HT1080 (cell line): ENCODE data around the gene CCDC158. TPM values are rescaled to one million over a fixed set of nuclear protein-coding genes. Genes with fewer than 3 reads are reported as not detected.

Experiments
- small RNA-seq: library from RNA; depleted of rRNA; stranded (forward); fragments of <200 nt; gene quantifications from one replicate; pipeline ENCODE3, GENCODE V24; 2014
- total RNA-seq: library from RNA; depleted of rRNA; stranded (reverse); fragments of >200 nt; shearing (Covaris generic); gene quantifications from 2 replicates; pipeline ENCODE4 v1.2.3, GENCODE V29; 2014; rRNA removed

Gene CCDC158
- total RNA-seq, 1 experiment from 2014 or later, result not detected

Small RNA genes lying within 50 kb of the gene (small RNA-seq; reads per million reads assigned to genes)
- gene RF00278 (not detected), gene RNU6-1000P (not detected)

Other genes with a start within 250 kb of the CCDC158 start
- gene SCARB2, start 207.3 kb downstream of the CCDC158 start, total RNA-seq, result 76.0 and 79.0 TPM in 2 replicates
- not detected in 2 replicates for gene FAM47E, start 169.4 kb downstream of the CCDC158 start, total RNA-seq
- 3.5 and 4.7 TPM in 2 replicates for gene STBD1, start 114.4 kb downstream of the CCDC158 start, total RNA-seq
- gene SHROOM3, start 14.1 kb upstream of the CCDC158 start, total RNA-seq, result 8.0 and 11.8 TPM in 2 replicates